ENCODE measurements around the gene WDR1. TPM values are rescaled to one million over a fixed set of nuclear protein-coding genes. Genes with fewer than 3 reads are reported as not detected.

The WDR1 gene
- polyA plus RNA-seq, 3 donors: 206 to 251 (median 243) TPM

DNA sequence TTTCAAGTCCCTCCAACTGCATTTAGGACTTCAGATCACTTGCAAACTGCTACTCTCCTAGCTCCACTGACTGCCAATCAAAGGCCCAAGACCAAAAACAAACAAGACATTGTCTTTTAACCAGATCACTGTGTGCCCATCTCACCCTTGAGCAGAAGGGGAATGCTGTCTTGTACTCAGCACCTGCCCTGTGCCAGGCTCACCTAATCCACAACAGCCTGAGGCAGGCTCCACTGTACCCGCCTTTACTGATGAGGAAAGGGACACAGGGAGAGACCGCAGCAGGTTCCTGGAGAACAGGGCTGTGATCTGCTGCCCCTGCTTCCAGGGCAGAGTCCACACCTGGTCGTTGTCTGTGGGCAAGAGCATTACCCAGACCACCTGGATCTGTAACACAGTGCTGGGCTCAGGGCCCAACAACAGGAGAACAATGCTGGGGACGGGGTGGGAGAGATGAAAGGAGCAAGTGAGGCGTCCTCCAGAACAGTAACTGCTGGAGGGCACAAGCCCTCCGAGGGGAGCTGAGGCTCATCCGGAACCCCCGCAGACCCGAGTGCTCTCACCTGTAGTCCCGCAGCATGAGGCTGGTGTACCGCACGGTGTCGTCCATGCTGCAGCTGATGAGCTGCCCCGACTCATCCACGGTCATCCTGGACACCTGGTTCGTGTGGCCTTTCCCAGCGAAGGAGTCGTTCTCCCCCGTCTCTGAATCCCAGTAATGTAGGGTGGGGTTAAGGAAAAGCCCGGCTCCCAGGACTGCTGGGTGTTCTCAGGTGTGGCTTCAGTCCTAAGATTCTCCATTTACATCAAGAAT lies 33.9 kb downstream of the WDR1 start:
- DNase-seq: no peak
- H3K79me2 ChIP-seq (ENCODE audit: insufficient read depth, low read length): peaks cover 30% of the 10 kb centered on the region

DNA sequence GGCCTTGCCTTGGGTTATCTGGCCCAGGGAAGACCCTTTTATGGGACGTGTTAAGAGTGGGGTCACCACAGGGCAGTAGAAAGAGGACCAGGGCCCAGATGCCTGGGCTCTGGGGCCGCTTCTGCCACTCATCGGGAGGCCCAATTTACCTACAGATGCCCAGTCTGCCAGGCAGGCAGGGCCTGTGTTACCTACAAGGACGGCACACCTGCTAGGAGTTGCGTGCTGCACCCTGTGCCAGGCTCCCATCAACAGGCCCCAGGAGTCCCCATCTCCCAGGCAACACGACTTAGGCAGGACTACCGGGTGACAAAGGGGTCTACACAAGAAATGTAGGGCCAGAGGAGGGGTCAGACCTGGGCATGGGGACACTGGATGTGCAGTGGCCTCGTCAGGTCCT lies 34.6 kb downstream of the WDR1 start:
- Histone ChIP-seq H3K79me2 (ENCODE audit: insufficient read depth, low read length) (peaks cover 24% of the 10 kb centered on the region), H3K9me3 (replicated peaks in 1 of 2; ENCODE audit: control insufficient read depth in 1 of 2, insufficient read depth in 1 of 2, low read length in 2 of 2) (no peaks in the 10 kb centered on the region), H3K9ac (ENCODE audit: insufficient read depth, low read length, poor library complexity, severe bottlenecking) (no peak overlapping the region), H3K4me2 (replicated peaks; ENCODE audit: extremely low read depth, low read length, poor library complexity, severe bottlenecking) (no peak overlapping the region), H3K36me3 (replicated peaks in 1 of 2; ENCODE audit: control insufficient read depth in 1 of 2, insufficient read depth in 2 of 2, low read length in 2 of 2) (peaks cover 98 to 99% of the 10 kb centered on the region in 2 donors), H3K4me3 (replicated peaks in 1 of 3; ENCODE audit: low read depth in 2 of 3, low read length in 3 of 3) (no peak overlapping the region), H3K4me1 (ENCODE audit: control insufficient read depth in 1 of 2, insufficient read depth in 2 of 2, low read length in 2 of 2) (peaks cover 16 to 22% of the 10 kb centered on the region in 2 donors), H3K27ac (ENCODE audit: low read depth in 1 of 2, low read length in 2 of 2) (peak overlapping the region in 1 of 2 donors; percentile 20), H3K27me3 (ENCODE audit: control insufficient read depth in 2 of 2, insufficient read depth in 2 of 2, low read length in 2 of 2) (no peaks in the 10 kb centered on the region), H4K20me1 (ENCODE audit: insufficient read depth, low read length) (peaks cover 99% of the 10 kb centered on the region), H2AFZ (ENCODE audit: insufficient read depth, low read depth, low read length, poor library complexity, severe bottlenecking) (no peak overlapping the region)
- TF ChIP-seq, protein P1, sequence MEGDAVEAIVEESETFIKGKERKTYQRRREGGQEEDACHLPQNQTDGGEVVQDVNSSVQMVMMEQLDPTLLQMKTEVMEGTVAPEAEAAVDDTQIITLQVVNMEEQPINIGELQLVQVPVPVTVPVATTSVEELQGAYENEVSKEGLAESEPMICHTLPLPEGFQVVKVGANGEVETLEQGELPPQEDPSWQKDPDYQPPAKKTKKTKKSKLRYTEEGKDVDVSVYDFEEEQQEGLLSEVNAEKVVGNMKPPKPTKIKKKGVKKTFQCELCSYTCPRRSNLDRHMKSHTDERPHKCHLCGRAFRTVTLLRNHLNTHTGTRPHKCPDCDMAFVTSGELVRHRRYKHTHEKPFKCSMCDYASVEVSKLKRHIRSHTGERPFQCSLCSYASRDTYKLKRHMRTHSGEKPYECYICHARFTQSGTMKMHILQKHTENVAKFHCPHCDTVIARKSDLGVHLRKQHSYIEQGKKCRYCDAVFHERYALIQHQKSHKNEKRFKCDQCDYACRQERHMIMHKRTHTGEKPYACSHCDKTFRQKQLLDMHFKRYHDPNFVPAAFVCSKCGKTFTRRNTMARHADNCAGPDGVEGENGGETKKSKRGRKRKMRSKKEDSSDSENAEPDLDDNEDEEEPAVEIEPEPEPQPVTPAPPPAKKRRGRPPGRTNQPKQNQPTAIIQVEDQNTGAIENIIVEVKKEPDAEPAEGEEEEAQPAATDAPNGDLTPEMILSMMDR (IDR thresholded peaks at IDR 0.05): no peak
- intact Hi-C loops (cut with micrococcal nuclease): no loop called here
- peaks cover 94 to 98% of the 10 kb centered on the region in 2 donors for H3K36me3 Mint-ChIP-seq
- no peaks in the 10 kb centered on the region for H3K9me3 Mint-ChIP-seq
- peaks cover 24% of the 10 kb centered on the region for H3K4me1 Mint-ChIP-seq
- H3K4me3 Mint-ChIP-seq: no peak overlapping the region
- H3K27me3 Mint-ChIP-seq (ENCODE audit: low read depth in 3 of 3): peaks cover 0 to 2% (median 1%) of the 10 kb centered on the region in 3 donors
- WGBS (ENCODE audit: insufficient coverage): 98% methylated on average over 6 of the region's 8 CpGs
- peak overlapping the region in 4 of 7 donors; percentile 8 to 60 (median 34) for H3K27ac Mint-ChIP-seq
- DNase-seq: no peak

More for the DNA sequence above, 33.9 kb downstream of the WDR1 start:
- Histone ChIP-seq H3K4me1 (ENCODE audit: control insufficient read depth in 1 of 2, insufficient read depth in 2 of 2, low read length in 2 of 2) (peaks cover 16 to 19% of the 10 kb centered on the region in 2 donors), H3K4me3 (replicated peaks in 1 of 3; ENCODE audit: low read depth in 2 of 3, low read length in 3 of 3) (no peak overlapping the region), H2AFZ (ENCODE audit: insufficient read depth, low read depth, low read length, poor library complexity, severe bottlenecking) (no peak overlapping the region), H4K20me1 (ENCODE audit: insufficient read depth, low read length) (peaks cover 99% of the 10 kb centered on the region), H3K9me3 (replicated peaks in 1 of 2; ENCODE audit: control insufficient read depth in 1 of 2, insufficient read depth in 1 of 2, low read length in 2 of 2) (no peaks in the 10 kb centered on the region), H3K27ac (ENCODE audit: low read depth in 1 of 2, low read length in 2 of 2) (peak overlapping the region in 1 of 2 donors; percentile 20), H3K27me3 (ENCODE audit: control insufficient read depth in 2 of 2, insufficient read depth in 2 of 2, low read length in 2 of 2) (no peaks in the 10 kb centered on the region), H3K9ac (ENCODE audit: insufficient read depth, low read length, poor library complexity, severe bottlenecking) (no peak overlapping the region), H3K4me2 (replicated peaks; ENCODE audit: extremely low read depth, low read length, poor library complexity, severe bottlenecking) (no peak overlapping the region), H3K36me3 (replicated peaks in 1 of 2; ENCODE audit: control insufficient read depth in 1 of 2, insufficient read depth in 2 of 2, low read length in 2 of 2) (peaks cover 98 to 99% of the 10 kb centered on the region in 2 donors)
- 98% methylated on average over 16 of the region's 20 CpGs for WGBS (ENCODE audit: insufficient coverage)
- intact Hi-C loops (cut with micrococcal nuclease): no loop called here
- Mint-ChIP-seq H3K36me3 (peaks cover 94 to 98% of the 10 kb centered on the region in 2 donors), H3K9me3 (no peaks in the 10 kb centered on the region), H3K27ac (peak overlapping the region in 4 of 7 donors; percentile 8 to 66 (median 34)), H3K4me3 (no peak overlapping the region), H3K4me1 (peaks cover 23% of the 10 kb centered on the region), H3K27me3 (ENCODE audit: low read depth in 3 of 3) (peaks cover 0 to 2% (median 1%) of the 10 kb centered on the region in 3 donors)
- TF ChIP-seq, protein P1 (IDR thresholded peaks at IDR 0.05): no peak

All from CD14-positive monocyte (primary cell).